GM19193 (cell line): Measurements from ENCODE around the gene ERP44.

Experiments
- POLR2A ChIP-seq: IDR thresholded peaks from 4 replicates; pipeline ENCODE4 v1.6.1; 2011; ENCODE audit not compliant: insufficient read depth, insufficient read length; ENCODE audit errors: extremely low read depth

The ERP44 gene

DNA sequence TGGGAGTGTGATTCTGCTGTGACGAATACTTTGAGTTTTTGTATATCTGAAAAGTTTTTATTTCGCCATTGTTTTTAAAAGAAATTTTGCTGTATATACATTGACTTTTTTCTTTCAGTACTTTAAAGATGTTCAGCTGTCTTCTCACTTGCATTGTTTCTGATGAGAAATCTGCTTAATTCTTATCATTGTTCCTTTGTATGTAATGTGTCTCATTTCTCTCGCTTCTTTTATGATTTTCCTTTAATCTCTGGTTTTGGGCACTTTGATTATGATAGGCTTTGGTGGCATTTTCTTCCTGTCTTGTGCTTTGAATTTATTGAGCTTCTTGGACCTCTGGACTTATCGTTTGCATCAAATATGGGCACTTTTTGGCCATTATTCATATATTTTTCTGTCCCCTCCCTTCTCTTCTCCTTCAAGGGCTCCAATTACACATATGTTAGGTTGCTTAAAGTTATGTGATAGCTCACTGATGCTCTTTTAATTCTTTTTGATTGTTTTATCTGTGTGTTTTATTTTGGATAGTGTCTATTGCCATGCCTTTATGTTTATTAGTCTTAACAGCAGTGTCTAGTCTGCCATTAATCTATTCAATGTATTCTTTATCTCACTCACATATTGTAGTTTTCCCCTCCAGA is 161.7 kb downstream of the ERP44 start:
- no peak for TF ChIP-seq POLR2A

DNA sequence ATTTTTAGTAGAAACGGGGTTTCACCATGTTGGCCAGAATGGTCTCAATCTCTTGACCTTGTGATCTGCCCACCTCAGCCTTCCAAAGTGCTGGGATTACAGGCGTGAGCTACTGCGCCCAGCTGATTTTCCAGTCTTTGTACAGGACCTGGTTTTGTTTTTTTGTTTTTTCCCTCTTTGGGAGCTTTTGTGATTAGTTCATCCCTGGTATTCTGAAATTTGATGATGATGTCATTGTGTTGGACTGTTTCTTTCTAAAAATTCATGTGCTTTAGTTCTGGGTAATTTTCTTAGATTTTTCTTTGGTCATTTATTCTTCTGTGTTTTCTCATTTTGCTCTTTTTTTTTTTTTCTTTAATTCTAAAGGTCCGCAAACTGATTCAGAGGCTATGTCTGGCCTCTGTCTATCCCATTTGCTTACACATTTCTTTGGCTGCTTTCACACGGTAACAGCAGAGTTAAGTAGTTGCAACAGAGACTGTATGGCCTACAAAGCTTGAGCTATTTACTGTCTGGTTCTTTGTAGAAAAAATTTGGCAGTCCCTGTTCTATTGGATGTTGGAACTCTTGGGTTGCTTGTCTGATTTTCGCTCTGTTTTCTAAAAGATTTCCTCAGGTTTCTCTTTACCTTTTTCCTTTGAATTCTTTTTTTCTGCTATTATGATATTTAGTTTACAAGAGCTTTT is 167.5 kb downstream of the ERP44 start:
- TF ChIP-seq POLR2A: no peak

DNA sequence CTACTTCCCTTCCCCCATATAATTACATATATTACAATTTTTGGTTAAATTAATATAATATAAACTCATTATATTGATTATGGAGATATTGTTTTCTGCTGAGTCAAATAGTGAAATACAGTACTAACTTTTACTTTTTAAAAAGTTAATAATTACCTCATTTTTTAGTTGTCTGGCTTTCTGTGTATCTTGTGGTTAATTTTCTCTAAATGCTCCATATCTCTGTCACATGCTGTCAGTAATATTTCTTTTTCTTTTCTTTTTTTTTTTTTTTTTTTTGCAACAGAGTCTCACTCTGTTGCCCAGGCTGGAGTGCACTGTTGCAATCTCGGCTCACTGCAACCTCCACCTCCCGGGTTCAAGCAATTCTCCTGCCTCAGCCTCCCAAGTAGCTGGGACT is 169.1 kb downstream of the ERP44 start:
- TF ChIP-seq POLR2A: no peak
